H9 (cell line): ENCODE results near the gene TADA2A. TPM values are rescaled to one million over a fixed set of nuclear protein-coding genes. Genes with fewer than 3 reads are reported as not detected.

ENCODE experiments used
- DNase-seq: peaks from one replicate; pipeline ENCODE4 v3.0.0-alpha.2; 2017
- H2AFZ ChIP-seq: one replicate; pipeline ENCODE4 v1.6.1; 2013; ENCODE audit warnings: mild to moderate bottlenecking, low read length, control low read depth, moderate library complexity
- H2AK5ac ChIP-seq: 2 replicates; pipeline ENCODE4 v1.6.1; 2013; ENCODE audit warnings: low read length, control low read depth, mixed read lengths; ENCODE audit not compliant: insufficient read length
- H2BK120ac ChIP-seq: one replicate; pipeline ENCODE4 v1.6.1; 2013; ENCODE audit warnings: low read depth, mild to moderate bottlenecking, low read length, control low read depth, inconsistent platforms; ENCODE audit not compliant: poor library complexity, severe bottlenecking
- H2BK12ac ChIP-seq: 2 replicates; pipeline ENCODE4 v1.6.1; 2013; ENCODE audit warnings: low read length, control low read depth, mixed read lengths, low read depth; ENCODE audit not compliant: insufficient read length
- H2BK15ac ChIP-seq: 2 replicates; pipeline ENCODE4 v1.6.1; 2013; ENCODE audit warnings: low read depth, low read length, control low read depth
- H2BK20ac ChIP-seq: one replicate; pipeline ENCODE4 v1.6.1; 2013; ENCODE audit warnings: low read depth, mild to moderate bottlenecking, low read length, control low read depth, inconsistent platforms; ENCODE audit not compliant: poor library complexity, severe bottlenecking
- H2BK5ac ChIP-seq: 2 replicates; pipeline ENCODE4 v1.6.1; 2013; ENCODE audit warnings: low read length, control low read depth, mixed read lengths; ENCODE audit not compliant: insufficient read length
- H3K14ac ChIP-seq: 2 replicates; pipeline ENCODE4 v1.6.1; 2013; ENCODE audit warnings: low read length, control low read depth; ENCODE audit not compliant: insufficient read depth
- H3K18ac ChIP-seq: 2 replicates; pipeline ENCODE4 v1.6.1; 2013; ENCODE audit warnings: low read depth, mild to moderate bottlenecking, mixed read lengths, low read length, control low read depth; ENCODE audit not compliant: insufficient read length
- H3K23ac ChIP-seq: 2 replicates; pipeline ENCODE4 v1.6.1; 2013; ENCODE audit warnings: low read length, control low read depth, mixed read lengths, low read depth; ENCODE audit not compliant: insufficient read length
- H3K23me2 ChIP-seq: 2 replicates; pipeline ENCODE4 v1.6.1; 2013; ENCODE audit warnings: low read depth, mild to moderate bottlenecking, mixed read lengths, low read length, control low read depth; ENCODE audit not compliant: insufficient read length, poor library complexity, severe bottlenecking
- H3K27ac ChIP-seq: 2 replicates; pipeline ENCODE4 v1.5.1; 2013; ENCODE audit warnings: low read length, control low read depth, mixed read lengths, low read depth; ENCODE audit not compliant: insufficient read length
- H3K27me3 ChIP-seq: 2 replicates; pipeline ENCODE4 v1.6.1; 2013; ENCODE audit warnings: low read length, control low read depth, inconsistent platforms; ENCODE audit not compliant: insufficient read depth
- H3K4ac ChIP-seq: 2 replicates; pipeline ENCODE4 v1.6.1; 2013; ENCODE audit warnings: low read depth, mild to moderate bottlenecking, control low read depth, inconsistent platforms, low read length, moderate library complexity
- H3K4me1 ChIP-seq: 2 replicates; pipeline ENCODE4 v1.6.1; 2013; ENCODE audit warnings: low read length, control low read depth, inconsistent platforms; ENCODE audit not compliant: insufficient read depth
- H3K4me2 ChIP-seq: 2 replicates; pipeline ENCODE4 v1.6.1; 2013; ENCODE audit warnings: low read length, control low read depth, mixed read lengths; ENCODE audit not compliant: insufficient read length, insufficient read depth
- H3K56ac ChIP-seq: 2 replicates; pipeline ENCODE4 v1.6.1; 2013; ENCODE audit warnings: low read depth, mild to moderate bottlenecking, mixed read lengths, low read length, control low read depth; ENCODE audit not compliant: insufficient read length
- H3K79me1 ChIP-seq: 2 replicates; pipeline ENCODE4 v1.6.1; 2013; ENCODE audit warnings: low read depth, mild to moderate bottlenecking, moderate library complexity, low read length, control low read depth, inconsistent platforms; ENCODE audit not compliant: insufficient read depth, poor library complexity, severe bottlenecking
- H3K79me2 ChIP-seq: 2 replicates; pipeline ENCODE4 v1.6.1; 2013; ENCODE audit warnings: low read length, control low read depth, inconsistent platforms; ENCODE audit not compliant: insufficient read depth
- H3K9ac ChIP-seq: 2 replicates; pipeline ENCODE4 v1.6.1; 2013; ENCODE audit warnings: low read length, control low read depth, mixed read lengths; ENCODE audit not compliant: insufficient read length; ENCODE audit errors: extremely low read depth
- H3K9me3 ChIP-seq: one replicate; pipeline ENCODE4 v1.6.1; 2013; ENCODE audit warnings: low read depth, low read length, inconsistent platforms; ENCODE audit not compliant: control insufficient read depth
- H3T11ph ChIP-seq: one replicate; pipeline ENCODE4 v1.6.1; 2013; ENCODE audit warnings: mild to moderate bottlenecking, low read length, control low read depth, inconsistent platforms
- H4K20me1 ChIP-seq: one replicate; pipeline ENCODE4 v1.6.1; 2013; ENCODE audit not compliant: control insufficient read depth, insufficient read length, insufficient read depth
- H4K5ac ChIP-seq: 2 replicates; pipeline ENCODE4 v1.6.1; 2013; ENCODE audit warnings: low read depth, mild to moderate bottlenecking, mixed read lengths, low read length, control low read depth; ENCODE audit not compliant: insufficient read length
- H4K8ac ChIP-seq: replicated peaks from 2 replicates; pipeline ENCODE4 v1.6.1; 2013; ENCODE audit warnings: low read length, control low read depth, mixed read lengths, low read depth; ENCODE audit not compliant: insufficient read length
- H4K91ac ChIP-seq: 2 replicates; pipeline ENCODE4 v1.6.1; 2013; ENCODE audit warnings: low read depth, mild to moderate bottlenecking, moderate library complexity, mixed read lengths, low read length, control low read depth; ENCODE audit not compliant: insufficient read length
- H3K27ac Mint-ChIP-seq, 3 experiments: 2 replicates in 2 of 3; 3 replicates in 1 of 3; pipeline ENCODE4 v1.8.0; 2020 to 2021; ENCODE audit warnings: mixed read lengths in 3 of 3, mild to moderate bottlenecking in 1 of 3, moderate library complexity in 1 of 3
- H3K27me3 Mint-ChIP-seq: 2 replicates; pipeline ENCODE4 v1.8.0; 2021; ENCODE audit warnings: low read depth, mild to moderate bottlenecking, moderate library complexity, mixed read lengths
- H3K36me3 Mint-ChIP-seq, 3 experiments: 2 replicates in 2 of 3; 3 replicates in 1 of 3; pipeline ENCODE4 v1.8.0; 2020 to 2021; ENCODE audit warnings: low read depth in 3 of 3, mixed read lengths in 3 of 3; ENCODE audit not compliant: insufficient read depth in 1 of 3
- H3K4me1 Mint-ChIP-seq, 2 experiments: 2 replicates each; pipeline ENCODE4 v1.8.0; 2020; ENCODE audit warnings: mixed read lengths in 2 of 2
- H3K4me3 Mint-ChIP-seq, 2 experiments: 2 replicates in 1 of 2; 3 replicates in 1 of 2; pipeline ENCODE4 v1.8.0; 2020 to 2021; ENCODE audit warnings: mild to moderate bottlenecking in 2 of 2, mixed read lengths in 2 of 2, moderate library complexity in 1 of 2
- H3K9me3 Mint-ChIP-seq, 2 experiments: 2 replicates in 1 of 2; 3 replicates in 1 of 2; pipeline ENCODE4 v1.8.0; 2020; ENCODE audit warnings: mild to moderate bottlenecking in 2 of 2, mixed read lengths in 2 of 2, moderate library complexity in 1 of 2
- CTCF ChIP-seq: fragments of 200-600 bp; sonication (generic); conservative IDR thresholded peaks from 3 replicates; pipeline ENCODE4 v1.8.0; 2021; ENCODE audit warnings: antibody characterized with exemption, mild to moderate bottlenecking
- WGBS: extraction: QIAGEN DNeasy Blood & Tissue Kit; methylation state at CpG from one replicate; pipeline ENCODE4 v1.1.7; 2013; ENCODE audit warnings: missing lambda C conversion rate, low lambda C conversion rate, mixed read lengths; ENCODE audit not compliant: insufficient read length; ENCODE audit errors: extremely low coverage; 5-methylcytosine and 5-hydroxymethylcytosine counted together
- total RNA-seq: library from RNA; stranded (reverse); gene quantifications from 2 replicates; pipeline ENCODE4 v1.2.1, GENCODE V29; 2021

TADA2A gene
- total RNA-seq, 1 experiment from 2014 or later = 20.9 TPM

- H3K9me3 Mint-ChIP-seq = no peaks in the 10 kb centered on the region
- no peak overlapping the region for H3K4me3 Mint-ChIP-seq
- Histone ChIP-seq H2BK15ac (no peak overlapping the region), H3K18ac (no peak overlapping the region), H3K9me3 (no peaks in the 10 kb centered on the region), H3K23me2 (peaks cover 16% of the 10 kb centered on the region), H2BK120ac (no peak overlapping the region), H3K27ac (no peak overlapping the region), H2BK20ac (no peak overlapping the region), H3K9ac (no peak overlapping the region), H2AK5ac (no peak overlapping the region), H2BK12ac (no peak overlapping the region), H4K91ac (no peak overlapping the region), H3K79me1 (no peaks in the 10 kb centered on the region), H2AFZ (no peak overlapping the region), H4K8ac (no peak overlapping the region), H3K79me2 (peaks cover 17% of the 10 kb centered on the region; the same call in 1 of the 2 replicates), H3K56ac (no peak overlapping the region), H4K20me1 (no peaks in the 10 kb centered on the region), H3K4ac (no peak overlapping the region), H3K4me1 (peaks cover 3% of the 10 kb centered on the region), H3K27me3 (no peaks in the 10 kb centered on the region), H2BK5ac (no peak overlapping the region), H3K14ac (no peak overlapping the region), H3K4me2 (no peak overlapping the region), H3K23ac (no peak overlapping the region), H4K5ac (no peak overlapping the region), H3T11ph (no peak overlapping the region)
- H3K27ac Mint-ChIP-seq = no peak overlapping the region
- no peak for DNase-seq
- peaks cover 3 to 5% (median 4%) of the 10 kb centered on the region in 3 experiments for H3K36me3 Mint-ChIP-seq
- peaks cover 29 to 33% of the 10 kb centered on the region in 2 experiments for H3K4me1 Mint-ChIP-seq
- no CpG with 5 or more reads among the region's 3 CpGs for WGBS
- no peaks in the 10 kb centered on the region for H3K27me3 Mint-ChIP-seq
- TF ChIP-seq CTCF = no peak
These were observed 46.1 kb upstream of the TADA2A start for GRCh38 chr17:37360632-37361031.
